HG02981 (cell line): Measurements from ENCODE around the gene WDR87.
"Not testable (repeated sequence)": the region's sequence is repeated elsewhere in the genome, so short reads cannot be mapped to it uniquely, and the experiment has no call there.

Experiments used
- ATAC-seq: cut with Tn5 transposase; IDR thresholded peaks from one replicate; pipeline ENCODE4 v1.9.1; 2021; ENCODE audit warnings: mild to moderate bottlenecking, moderate library complexity; ENCODE audit not compliant: unreplicated experiment

The WDR87 gene

DNA sequence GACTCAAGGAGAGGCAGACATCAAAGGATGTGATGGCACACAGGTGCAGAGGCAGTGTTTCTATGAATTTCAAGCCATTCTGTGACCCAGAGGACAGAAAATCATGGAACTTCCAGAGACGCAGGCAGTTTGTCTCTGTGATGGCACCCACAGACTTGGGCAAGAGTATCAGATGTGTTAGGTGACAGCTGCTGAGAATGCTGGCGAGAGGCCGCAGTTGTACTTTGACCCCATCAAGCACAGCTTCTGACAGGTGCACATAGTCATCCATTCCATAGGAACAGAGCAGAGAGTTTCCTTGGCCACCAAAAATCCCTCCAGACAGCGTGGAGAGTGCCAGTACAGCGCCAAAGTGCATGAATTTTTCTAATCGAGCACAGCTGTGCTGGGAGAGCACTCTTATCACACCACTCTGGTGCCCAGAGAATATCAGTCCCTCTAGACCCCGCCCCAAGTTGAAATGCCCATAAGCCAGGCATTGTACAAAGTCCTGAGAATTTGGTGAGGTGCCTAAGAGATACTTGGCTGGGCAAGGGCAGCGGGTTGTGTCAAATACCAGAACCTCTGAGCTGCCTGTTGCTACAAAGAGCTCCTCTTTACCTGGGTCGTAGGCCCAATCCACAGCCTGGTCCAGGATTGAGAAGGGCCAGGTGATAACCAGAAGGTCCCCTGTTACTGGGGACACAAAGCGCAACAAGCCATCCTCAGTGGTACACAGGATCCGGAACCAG lies 12.4 kb downstream of the WDR87 start:
- no peak for ATAC-seq

DNA sequence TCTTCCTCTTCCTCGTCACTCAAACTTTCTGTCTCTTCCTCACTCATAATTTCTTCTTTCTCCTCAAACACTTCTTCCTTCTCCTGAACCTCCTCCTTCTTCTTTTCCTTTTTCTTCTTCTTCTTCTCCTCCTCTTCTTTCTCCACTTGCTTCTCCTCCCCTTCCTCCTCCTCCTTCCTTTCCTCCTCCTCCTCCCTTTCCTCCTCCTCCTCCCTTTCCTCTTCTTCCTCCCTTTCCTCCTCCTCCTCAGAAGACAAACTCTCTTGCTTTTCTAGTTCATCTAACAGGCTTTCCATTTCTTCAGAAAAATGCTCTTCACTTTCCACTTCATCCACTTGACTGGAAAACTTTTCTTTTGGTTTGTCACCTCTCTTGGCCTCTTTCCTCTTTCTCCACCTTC lies 19.8 kb downstream of the WDR87 start:
- ATAC-seq = no peak

DNA sequence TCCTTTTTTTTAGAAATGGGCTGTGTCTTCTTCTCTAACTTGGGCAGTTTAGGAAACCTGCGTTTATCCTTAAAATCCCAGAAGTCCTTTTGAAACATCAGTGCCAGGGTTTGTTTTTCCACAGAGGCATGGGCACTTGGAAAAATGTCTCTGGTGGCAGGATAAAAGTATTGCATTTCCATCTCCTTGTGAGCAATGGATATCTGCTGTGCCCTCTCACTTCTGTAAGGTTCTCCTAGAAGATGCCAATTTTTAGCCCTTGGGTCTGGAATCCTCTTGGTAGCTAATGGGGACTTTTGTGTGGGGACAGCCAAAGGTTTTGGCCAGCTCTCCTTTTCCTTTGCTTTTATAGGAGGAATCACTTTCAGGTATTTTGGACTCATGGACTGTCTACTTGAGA lies 21.0 kb downstream of the WDR87 start:
- no peak for ATAC-seq

DNA sequence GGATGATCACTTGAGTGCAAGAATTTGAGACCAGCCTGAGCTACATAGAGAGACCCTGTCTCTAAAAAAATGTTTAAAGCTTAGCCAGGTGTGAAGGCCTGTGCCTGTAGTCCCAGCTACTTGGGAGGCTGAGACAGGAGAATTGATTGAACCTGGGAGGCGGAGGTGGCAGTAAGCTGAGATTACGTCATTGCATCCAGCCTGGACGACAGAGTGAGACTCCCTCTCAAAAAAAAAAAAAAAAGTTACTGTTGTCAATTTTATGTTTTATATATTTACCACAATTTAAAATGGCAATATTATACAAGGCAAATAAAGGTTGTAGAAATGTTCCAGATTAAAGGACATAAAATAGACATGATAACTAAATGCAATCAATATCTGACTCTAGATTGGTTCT lies 29.2 kb downstream of the WDR87 start:
- ATAC-seq = no peak

DNA sequence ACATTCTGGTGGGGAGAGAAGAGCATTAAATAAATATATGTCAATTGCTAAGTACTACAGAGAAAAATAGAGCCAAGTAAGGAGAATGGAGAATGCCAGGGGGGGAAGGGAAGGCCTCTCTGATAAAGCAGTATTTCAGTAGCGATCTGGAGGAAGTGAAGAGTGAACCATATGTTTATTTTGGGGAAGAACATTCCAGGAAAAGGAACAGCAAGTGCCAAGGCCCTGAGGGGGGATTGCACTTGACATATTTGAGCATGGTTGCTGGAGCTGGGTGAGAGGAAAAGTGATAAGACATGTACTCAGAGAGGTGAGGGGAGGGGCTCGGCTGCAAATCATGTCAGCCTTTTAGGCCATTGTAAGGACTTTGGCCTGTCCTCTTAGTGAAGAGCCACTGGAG lies 30.4 kb downstream of the WDR87 start:
- no peak for ATAC-seq

DNA sequence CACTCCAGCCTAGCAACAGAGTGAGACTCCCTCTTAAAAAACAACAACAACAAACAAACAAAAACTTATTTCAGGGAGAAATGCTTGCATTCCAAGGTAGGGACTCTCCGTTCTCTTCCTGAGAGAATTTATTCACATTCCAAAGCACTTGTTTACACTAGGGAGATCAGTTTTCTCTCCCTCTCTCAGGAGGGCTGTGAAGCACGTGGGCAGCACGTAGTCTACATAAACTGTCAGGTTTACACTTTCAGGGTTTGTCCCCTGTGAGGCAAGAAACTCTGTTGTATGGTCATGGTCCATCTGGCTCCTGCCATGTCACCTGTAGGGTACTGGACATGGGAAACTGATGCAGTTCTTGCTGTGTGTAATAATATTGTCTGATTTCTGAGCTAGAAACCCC lies 31.6 kb downstream of the WDR87 start:
- ATAC-seq = no peak

GRCh38 chr19:37872383-37872782 lies 34.0 kb downstream of the WDR87 start:
- ATAC-seq = no peak

DNA sequence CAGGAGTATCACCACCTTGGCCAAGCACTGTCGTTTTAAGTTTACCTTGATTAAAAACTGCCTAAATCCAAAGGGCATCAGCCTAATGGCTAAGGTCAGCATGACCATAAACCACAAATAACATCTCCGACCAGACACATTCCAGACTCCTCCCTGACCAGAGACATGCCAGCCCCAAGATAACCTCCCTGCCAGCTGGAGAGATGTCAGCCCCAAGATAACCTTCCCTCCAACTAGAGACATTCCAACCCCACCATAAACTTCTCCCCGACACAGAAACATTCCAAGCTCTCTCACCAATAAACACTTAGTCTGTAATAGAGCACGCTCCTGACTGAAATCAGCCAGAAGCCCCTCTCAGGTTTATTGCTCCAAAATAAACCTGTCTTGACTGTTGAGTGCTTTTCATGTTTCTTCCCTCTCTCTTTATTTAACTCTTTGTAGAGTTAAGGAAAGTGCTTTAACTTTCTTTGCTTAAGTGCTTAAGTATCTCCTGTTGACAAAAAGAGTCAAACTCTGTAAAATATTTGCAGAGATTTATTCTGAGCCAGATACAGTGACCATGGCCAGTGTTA lies 36.5 kb downstream of the WDR87 start:
- ATAC-seq = no peak

GRCh38 chr19:37867831-37868230 lies 38.6 kb downstream of the WDR87 start:
- no peak for ATAC-seq

GRCh38 chr19:37865930-37866329 lies 40.5 kb downstream of the WDR87 start:
- ATAC-seq = not testable (repeated sequence)

- ATAC-seq = no peak
Observed at GRCh38 chr19:37864501-37864900, 41.9 kb downstream of the WDR87 start.

GRCh38 chr19:37855098-37855497 lies 51.3 kb downstream of the WDR87 start:
- no peak for ATAC-seq

DNA sequence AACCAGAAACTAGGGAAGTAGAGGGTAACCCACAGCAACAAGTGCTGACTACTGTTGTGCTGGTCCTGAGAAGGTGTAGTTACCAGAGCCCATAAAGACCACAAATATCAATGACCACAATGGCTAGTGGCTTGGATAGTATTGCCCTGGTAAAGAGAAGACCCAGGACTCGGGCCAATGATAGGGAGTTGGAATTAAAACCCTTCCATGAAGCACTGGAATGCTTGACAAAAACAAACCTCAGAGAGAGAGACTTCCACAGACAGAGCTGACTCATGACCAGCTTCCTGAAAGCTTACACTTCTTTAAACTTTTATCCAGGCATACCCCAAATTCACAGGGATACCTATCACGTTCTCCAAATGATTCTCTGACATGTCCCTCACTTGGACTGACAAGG lies 60.5 kb downstream of the WDR87 start:
- ATAC-seq = no peak
